Prostate gland (tissue), 2 donors: ENCODE measurements around the gene TMEM186. TPM values are rescaled to one million over a fixed set of nuclear protein-coding genes. Genes with fewer than 3 reads are reported as not detected.

Source experiments
- DNase-seq: peaks from one replicate; pipeline ENCODE4 v3.0.0-alpha.2; 2019; ENCODE audit warnings: low spot score
- H3K27ac ChIP-seq, 2 donors: fragments of 200-600 bp; sonication (generic); 2 replicates each; pipeline ENCODE4 v1.5.1; 2017 to 2019
- H3K27me3 ChIP-seq: fragments of 200-600 bp; sonication (generic); replicated peaks from 2 replicates; pipeline ENCODE4 v1.5.1; 2019; ENCODE audit not compliant: insufficient read depth
- H3K36me3 ChIP-seq, 2 donors: fragments of 200-600 bp; sonication (generic); 1 replicate in 1 of 2; 2 replicates in 1 of 2; pipeline versions ENCODE4 v1.5.1 to v1.8.1; 2017 to 2019
- H3K4me1 ChIP-seq: fragments of 200-600 bp; sonication (generic); replicated peaks from 2 replicates; pipeline ENCODE4 v1.5.1; 2019
- H3K4me3 ChIP-seq, 2 donors: fragments of 200-600 bp; sonication (generic); 2 replicates each; pipeline ENCODE4 v1.5.1; 2017 to 2019
- H3K9me3 ChIP-seq: fragments of 200-600 bp; sonication (generic); 2 replicates; pipeline ENCODE4 v1.5.1; 2017
- CTCF ChIP-seq, 4 experiments: fragments of 200-600 bp in 2 of 4; fragments of 450-650 bp in 2 of 4; sonication (generic) in 2 of 4; IDR thresholded peaks; 1 replicate in 3 of 4; 2 replicates in 1 of 4; pipeline ENCODE4 v1.5.1; 2016 to 2019; ENCODE audit warnings: antibody characterized with exemption in 4 of 4, mild to moderate bottlenecking in 2 of 4, moderate library complexity in 2 of 4
- POLR2A ChIP-seq: fragments of 450-650 bp; IDR thresholded peaks from one replicate; pipeline ENCODE4 v1.6.1; 2016; ENCODE audit warnings: antibody characterized with exemption, mild to moderate bottlenecking
- POLR2AphosphoS5 ChIP-seq: sonication (generic); formaldehyde crosslinking; IDR thresholded peaks from one replicate; pipeline ENCODE4 v1.6.1; 2017; ENCODE audit warnings: antibody characterized with exemption
- WGBS: methylation state at CpG from one replicate; pipeline ENCODE4 v1.1.5; 2018; 5-methylcytosine and 5-hydroxymethylcytosine counted together
- intact Hi-C: fragments of 100-400 bp; cut with DNase I; formaldehyde crosslinking; loops from one replicate; pipeline ENCODE4 v1.14.2; 2022
- total RNA-seq, 2 donors: library from RNA; depleted of rRNA; stranded (reverse); fragments of >200 nt; gene quantifications; one replicate each; pipeline ENCODE4 v1.1.0, GENCODE V29; 2016

TMEM186 gene
- total RNA-seq, 2 donors from 2014 or later = 7.2 to 10.1 TPM

GRCh38 chr16:8763083-8763482, 34.4 kb downstream of the TMEM186 start:
- TF ChIP-seq POLR2A (no peak), CTCF (IDR thresholded peaks at IDR 0.05) (no peak)
- Histone ChIP-seq H3K36me3 (peaks cover 0 to under 1% of the 10 kb centered on the region in 2 donors), H3K4me1 (no peaks in the 10 kb centered on the region), H3K27me3 (no peaks in the 10 kb centered on the region), H3K27ac (no peak overlapping the region), H3K4me3 (no peak overlapping the region), H3K9me3 (no peaks in the 10 kb centered on the region)
- WGBS = 99% methylated on average over 3 of the region's 3 CpGs
- DNase-seq = no peak
- intact Hi-C loops = no loop called here

- DNase-seq = no peak
- WGBS = 92% methylated on average over 4 of the region's 4 CpGs
- H3K27me3 ChIP-seq = no peaks in the 10 kb centered on the region
- no peak overlapping the region for H3K27ac ChIP-seq
- H3K36me3 ChIP-seq = no peaks in the 10 kb centered on the region
- no peak for TF ChIP-seq POLR2A
- TF ChIP-seq CTCF (IDR thresholded peaks at IDR 0.05) = no peak
- TF ChIP-seq POLR2AphosphoS5 = no peak
- no peaks in the 10 kb centered on the region for H3K4me1 ChIP-seq
- intact Hi-C loops = no loop called here
- no peaks in the 10 kb centered on the region for H3K9me3 ChIP-seq
- H3K4me3 ChIP-seq = no peak overlapping the region
Observed at GRCh38 chr16:8762254-8762653, 35.2 kb downstream of the TMEM186 start.

GRCh38 chr16:8761078-8761477, 36.4 kb downstream of the TMEM186 start:
- WGBS = 80% methylated on average over 6 of the region's 6 CpGs
- H3K36me3 ChIP-seq = no peaks in the 10 kb centered on the region
- H3K4me1 ChIP-seq = no peaks in the 10 kb centered on the region
- H3K27ac ChIP-seq = no peak overlapping the region
- no peaks in the 10 kb centered on the region for H3K27me3 ChIP-seq
- DNase-seq = no peak
- intact Hi-C loops = no loop called here
- H3K9me3 ChIP-seq = no peaks in the 10 kb centered on the region
- TF ChIP-seq POLR2A (no peak), CTCF (IDR thresholded peaks at IDR 0.05) (no peak)
- H3K4me3 ChIP-seq = no peak overlapping the region

- H3K27ac ChIP-seq = no peak overlapping the region
- no peak overlapping the region for H3K4me3 ChIP-seq
- DNase-seq = no peak
- TF ChIP-seq POLR2AphosphoS5 (no peak), POLR2A (no peak), CTCF (IDR thresholded peaks at IDR 0.05) (no peak)
- 89% methylated on average over 10 of the region's 10 CpGs for WGBS
- intact Hi-C loops = no loop called here
- no peaks in the 10 kb centered on the region for H3K27me3 ChIP-seq
- H3K36me3 ChIP-seq = no peaks in the 10 kb centered on the region
- no peaks in the 10 kb centered on the region for H3K4me1 ChIP-seq
- H3K9me3 ChIP-seq = no peaks in the 10 kb centered on the region
Observed at GRCh38 chr16:8760021-8760420, 37.4 kb downstream of the TMEM186 start.

GRCh38 chr16:8758022-8758421, 39.4 kb downstream of the TMEM186 start:
- 95% methylated on average over 6 of the region's 6 CpGs for WGBS

More at GRCh38 chr16:8758022-8758421, 39.4 kb downstream of the TMEM186 start:
- intact Hi-C loops = no loop called here
- H3K4me1 ChIP-seq = no peaks in the 10 kb centered on the region
- no peak overlapping the region for H3K27ac ChIP-seq
- no peak for TF ChIP-seq CTCF (IDR thresholded peaks at IDR 0.05)
- no peak for TF ChIP-seq POLR2A
- no peak for TF ChIP-seq POLR2AphosphoS5
- H3K36me3 ChIP-seq = no peaks in the 10 kb centered on the region
- no peak overlapping the region for H3K4me3 ChIP-seq
- H3K9me3 ChIP-seq = no peaks in the 10 kb centered on the region
- no peak for DNase-seq
- H3K27me3 ChIP-seq = no peaks in the 10 kb centered on the region
